Parathyroid adenoma (tissue), 2 donors: ENCODE data around the gene TEX11.

Source experiments
- H2AFZ ChIP-seq: fragments of 300-600 bp; sonication (generic); one replicate; pipeline ENCODE4 v1.7.0; 2017; ENCODE audit warnings: antibody characterized with exemption, mild to moderate bottlenecking
- H3K27ac ChIP-seq: fragments of 300-600 bp; sonication (generic); one replicate; pipeline ENCODE4 v1.7.0; 2017
- H3K27me3 ChIP-seq: fragments of 300-600 bp; sonication (generic); one replicate; pipeline ENCODE4 v1.7.0; 2017; ENCODE audit warnings: low read length; ENCODE audit not compliant: control insufficient read depth, insufficient read depth
- H3K36me3 ChIP-seq: fragments of 300-600 bp; sonication (generic); one replicate; pipeline ENCODE4 v1.7.0; 2017; ENCODE audit warnings: low read length; ENCODE audit not compliant: control insufficient read depth, insufficient read depth
- H3K4me1 ChIP-seq: fragments of 300-600 bp; sonication (generic); one replicate; pipeline ENCODE4 v1.7.0; 2017; ENCODE audit warnings: control low read depth
- H3K4me2 ChIP-seq: fragments of 300-600 bp; sonication (generic); one replicate; pipeline ENCODE4 v1.7.0; 2017; ENCODE audit warnings: low read length
- H3K4me3 ChIP-seq: fragments of 300-600 bp; sonication (generic); one replicate; pipeline ENCODE4 v1.7.0; 2017; ENCODE audit warnings: low read depth, low read length
- H3K79me2 ChIP-seq: fragments of 300-600 bp; sonication (generic); one replicate; pipeline ENCODE4 v1.7.0; 2017; ENCODE audit warnings: control low read depth
- H3K9ac ChIP-seq: fragments of 300-600 bp; sonication (generic); one replicate; pipeline ENCODE4 v1.7.0; 2017; ENCODE audit warnings: mild to moderate bottlenecking
- H3K9me3 ChIP-seq: fragments of 300-600 bp; sonication (generic); one replicate; pipeline ENCODE4 v1.7.0; 2017; ENCODE audit warnings: low read length; ENCODE audit not compliant: control insufficient read depth
- CTCF ChIP-seq: fragments of 300-600 bp; sonication (generic); IDR thresholded peaks from one replicate; pipeline ENCODE4 v1.7.0; 2017; ENCODE audit warnings: antibody characterized with exemption, mild to moderate bottlenecking
- donor health status: primary hyperparathyroidism.

Gene TEX11

GRCh38 chrX:70554948-70555347, 353.6 kb downstream of the TEX11 start:
- no peaks in the 10 kb centered on the region for H3K27me3 ChIP-seq
- no peaks in the 10 kb centered on the region for H3K4me1 ChIP-seq
- TF ChIP-seq CTCF = no peak
- no peaks in the 10 kb centered on the region for H3K79me2 ChIP-seq
- H3K9me3 ChIP-seq = no peaks in the 10 kb centered on the region
- no peak overlapping the region for H3K4me2 ChIP-seq
- H2AFZ ChIP-seq = no peak overlapping the region
- no peak overlapping the region for H3K9ac ChIP-seq
- no peak overlapping the region for H3K27ac ChIP-seq
- H3K4me3 ChIP-seq = no peak overlapping the region
- H3K36me3 ChIP-seq = no peaks in the 10 kb centered on the region

GRCh38 chrX:70554523-70554922, 354.0 kb downstream of the TEX11 start:
- H3K4me2 ChIP-seq = no peak overlapping the region
- no peaks in the 10 kb centered on the region for H3K36me3 ChIP-seq
- H3K9me3 ChIP-seq = no peaks in the 10 kb centered on the region
- H3K9ac ChIP-seq = no peak overlapping the region
- H3K4me3 ChIP-seq = no peak overlapping the region
- H3K27me3 ChIP-seq = no peaks in the 10 kb centered on the region
- H2AFZ ChIP-seq = no peak overlapping the region
- H3K27ac ChIP-seq = no peak overlapping the region
- TF ChIP-seq CTCF = no peak
- H3K4me1 ChIP-seq = no peaks in the 10 kb centered on the region
- no peaks in the 10 kb centered on the region for H3K79me2 ChIP-seq

- no peaks in the 10 kb centered on the region for H3K9me3 ChIP-seq
- no peak overlapping the region for H3K9ac ChIP-seq
- H3K27me3 ChIP-seq = no peaks in the 10 kb centered on the region
- H3K79me2 ChIP-seq = no peaks in the 10 kb centered on the region
- TF ChIP-seq CTCF = peak; percentile 31
- no peaks in the 10 kb centered on the region for H3K4me1 ChIP-seq
- H3K4me3 ChIP-seq = no peak overlapping the region
- no peaks in the 10 kb centered on the region for H3K36me3 ChIP-seq
- no peak overlapping the region for H3K4me2 ChIP-seq
- no peak overlapping the region for H2AFZ ChIP-seq
- no peak overlapping the region for H3K27ac ChIP-seq
Measured at GRCh38 chrX:70554081-70554480, 354.4 kb downstream of the TEX11 start.

- no peaks in the 10 kb centered on the region for H3K79me2 ChIP-seq
- H2AFZ ChIP-seq = no peak overlapping the region
- H3K27ac ChIP-seq = no peak overlapping the region
- H3K27me3 ChIP-seq = no peaks in the 10 kb centered on the region
- no peak overlapping the region for H3K4me2 ChIP-seq
- H3K36me3 ChIP-seq = no peaks in the 10 kb centered on the region
- no peak overlapping the region for H3K9ac ChIP-seq
- no peak overlapping the region for H3K4me3 ChIP-seq
- H3K4me1 ChIP-seq = no peaks in the 10 kb centered on the region
- TF ChIP-seq CTCF = no peak
- no peaks in the 10 kb centered on the region for H3K9me3 ChIP-seq
Measured at GRCh38 chrX:70553516-70553915, 355.0 kb downstream of the TEX11 start.

GRCh38 chrX:70552130-70552704, 356.3 kb downstream of the TEX11 start:
- Histone ChIP-seq H3K79me2 (no peaks in the 10 kb centered on the region), H3K4me2 (no peak overlapping the region), H3K9me3 (no peaks in the 10 kb centered on the region), H3K27me3 (no peaks in the 10 kb centered on the region), H3K9ac (no peak overlapping the region), H3K36me3 (no peaks in the 10 kb centered on the region), H3K4me1 (no peaks in the 10 kb centered on the region), H2AFZ (no peak overlapping the region), H3K27ac (no peak overlapping the region), H3K4me3 (no peak overlapping the region)
- no peak for TF ChIP-seq CTCF
